K562 (cell line): ENCODE results near the gene FUT2. TPM values are rescaled to one million over a fixed set of nuclear protein-coding genes. Genes with fewer than 3 reads are reported as not detected.

Experiments used
- CBFA2T2 ChIP-seq: fragments of 450-650 bp; conservative IDR thresholded peaks from 2 replicates; pipeline ENCODE4 v1.6.1; 2017; ENCODE audit warnings: mild to moderate bottlenecking
- CBX8 ChIP-seq: fragments of 200-600 bp; sonication (generic); IDR thresholded peaks from 2 replicates; pipeline ENCODE4 v1.6.1; 2012; ENCODE audit warnings: borderline replicate concordance, mixed run types, low read depth, mild to moderate bottlenecking, moderate library complexity, mixed read lengths, low read length, control low read depth, inconsistent platforms; ENCODE audit not compliant: poor library complexity, severe bottlenecking; ENCODE audit errors: extremely low read depth
- CREB3 ChIP-seq: fragments of 450-650 bp; conservative IDR thresholded peaks from 2 replicates; pipeline ENCODE4 v1.6.1; 2016; ENCODE audit warnings: missing genetic modification characterization, low read depth, mild to moderate bottlenecking, missing compliant biosample characterization, moderate library complexity
- E2F4 ChIP-seq: sonication (generic); formaldehyde crosslinking; IDR thresholded peaks from 2 replicates; pipeline ENCODE4 v1.8.0; 2022; ENCODE audit warnings: mild to moderate bottlenecking, low read depth, missing genetic modification reagents
- FUS ChIP-seq: fragments of 200-400 bp; formaldehyde crosslinking; optimal IDR thresholded peaks from 2 replicates; pipeline ENCODE3; 2017; ENCODE audit warnings: low read depth, low read length
- IFI16 ChIP-seq: fragments of 250-450 bp; sonication (Bioruptor Pico); IDR thresholded peaks from 2 replicates; pipeline ENCODE4 v2.1.2; 2022; ENCODE audit warnings: mild to moderate bottlenecking, inconsistent platforms
- KDM4B ChIP-seq, 2 experiments: fragments of 450-650 bp in 1 of 2; sonication (generic) in 1 of 2; IDR thresholded peaks; 2 replicates each; pipeline ENCODE4 v1.6.1; 2016 to 2017; ENCODE audit warnings: borderline replicate concordance in 2 of 2, antibody characterized with exemption in 1 of 2, low read depth in 1 of 2, mild to moderate bottlenecking in 1 of 2
- NCOA6 ChIP-seq: fragments of 450-650 bp; IDR thresholded peaks from 2 replicates; pipeline ENCODE4 v1.6.1; 2017; ENCODE audit warnings: mild to moderate bottlenecking
- NFE2 ChIP-seq: IDR thresholded peaks from 2 replicates; pipeline ENCODE4 v1.6.1; 2014; ENCODE audit warnings: antibody characterized with exemption, low read depth
- PCBP2 ChIP-seq: fragments of 200-400 bp; formaldehyde crosslinking; IDR thresholded peaks from 2 replicates; pipeline ENCODE4 v1.6.1; 2018; ENCODE audit warnings: low read length, low read depth, mild to moderate bottlenecking, moderate library complexity; ENCODE audit not compliant: poor library complexity, severe bottlenecking
- PRMT5 ChIP-seq: sonication (generic); formaldehyde crosslinking; IDR thresholded peaks from 2 replicates; pipeline ENCODE4 v1.5.0; 2020; ENCODE audit warnings: missing genetic modification reagents
- SP2 ChIP-seq: IDR thresholded peaks from 2 replicates; pipeline ENCODE4 v1.6.1; 2011; ENCODE audit warnings: mild to moderate bottlenecking, low read depth, low read length, moderate library complexity; ENCODE audit not compliant: poor library complexity, severe bottlenecking; ENCODE audit errors: extremely low read depth
- TGIF2 ChIP-seq: sonication (generic); formaldehyde crosslinking; IDR thresholded peaks from 2 replicates; pipeline ENCODE4 v1.8.1; 2022; ENCODE audit warnings: mild to moderate bottlenecking, missing genetic modification reagents, moderate library complexity
- THAP12 ChIP-seq: fragments of 250-450 bp; sonication (Bioruptor Pico); IDR thresholded peaks from 2 replicates; pipeline ENCODE4 v1.9.0; 2021; ENCODE audit warnings: mild to moderate bottlenecking, inconsistent platforms
- TRIM28 ChIP-seq: fragments of 450-650 bp; IDR thresholded peaks from 2 replicates; pipeline ENCODE4 v1.6.1; 2017
- TSHZ1 ChIP-seq: fragments of 250-450 bp; sonication (Bioruptor Pico); IDR thresholded peaks from 2 replicates; pipeline ENCODE4 v1.4.0; 2020; ENCODE audit warnings: mild to moderate bottlenecking, moderate library complexity
- ZBTB7A ChIP-seq: IDR thresholded peaks from 2 replicates; pipeline ENCODE4 v1.6.1; 2011; ENCODE audit warnings: low read depth, mild to moderate bottlenecking, low read length, moderate library complexity, borderline replicate concordance; ENCODE audit not compliant: control insufficient read depth
- ZNF121 ChIP-seq: sonication (generic); formaldehyde crosslinking; conservative IDR thresholded peaks from 2 replicates; pipeline ENCODE4 v1.8.0; 2022; ENCODE audit warnings: missing genetic modification reagents
- polyA plus RNA-seq, 8 experiments: library from polyadenylated mRNA; depleted of rRNA in 4 of 8; stranded (reverse) in 5 of 8; unstranded in 3 of 8; fragments of >200 nt; fragmentation: Nextera tagmentation in 2 of 8; fragmentation: Illumina TruSeq in 1 of 8; extraction: Ambion mirVana in 2 of 8; extraction: Trizol in 1 of 8; gene quantifications; 2 replicates each; pipeline versions ENCODE4 v1.2.1 to v1.2.3, GENCODE V29; 2011 to 2014; ENCODE audit warnings: inconsistent platforms in 1 of 8, missing spikeins in 1 of 8
- total RNA-seq, 7 experiments: library from RNA; depleted of rRNA in 6 of 7; stranded (reverse); fragments of >200 nt in 6 of 7; fragmentation: Illumina TruSeq in 2 of 7; extraction: Trizol in 2 of 7; gene quantifications; 2 replicates each; pipeline versions ENCODE4 v1.2.1 to v1.2.3, GENCODE V29; 2011 to 2021; ENCODE audit warnings: low replicate concordance in 1 of 7

The FUT2 gene
- total and polyA plus RNA-seq, 9 of the 15 experiments (the other 6 are each of a cell fraction or from before 2014, with no cell fraction given) = 0.03 to 0.04 TPM; not detected in 7

- TF ChIP-seq TSHZ1 (no peak), TGIF2 (CRISPR knock-in tag) (no peak), KDM4B (IDR thresholded peaks at IDR 0.05; ENCODE audit: borderline replicate concordance in 2 of 2, low read depth in 1 of 2) (no peak; a peak in 1 of 4 replicates), PCBP2 (no peak), E2F4 (CRISPR knock-in tag) (no peak), NCOA6 (no peak), CREB3 (tag) (no peak), TRIM28 (no peak; the same call in 1 of the 2 replicates), NFE2 (no peak), SP2 (no peak), CBFA2T2 (0 out of 2 replicates have a peak, but pooled peaks have one; percentile 2), FUS (no peak), PRMT5 (CRISPR knock-in tag) (no peak), IFI16 (CRISPR knock-in tag) (no peak), ZBTB7A (peak; percentile 88), CBX8 (no peak), ZNF121 (no peak), THAP12 (CRISPR knock-in tag) (no peak)
These were observed 49.6 kb upstream of the FUT2 start, which contains the start of gene CA11 (continued) for GRCh38 chr19:48646001-48646721.
